IgD-negative memory B cell (primary cell): ENCODE measurements around the gene GALNT10. TPM values are rescaled to one million over a fixed set of nuclear protein-coding genes. Genes with fewer than 3 reads are reported as not detected.
A peak's percentile ranks its signal among the peaks of the same experiment; 100 is the strongest.

Source experiments
- H3K27ac Mint-ChIP-seq, 3 donors: one replicate each; pipeline ENCODE4 v1.8.0; 2020 to 2022; ENCODE audit warnings: mild to moderate bottlenecking in 3 of 3, mixed read lengths in 3 of 3, moderate library complexity in 1 of 3
- H3K27me3 Mint-ChIP-seq: one replicate; pipeline ENCODE4 v1.8.0; 2021; ENCODE audit warnings: mixed read lengths
- H3K36me3 Mint-ChIP-seq: one replicate; pipeline ENCODE4 v1.8.0; 2020; ENCODE audit warnings: mild to moderate bottlenecking, mixed read lengths
- H3K4me1 Mint-ChIP-seq, 3 donors: one replicate each; pipeline ENCODE4 v1.8.0; 2020 to 2022; ENCODE audit warnings: mixed read lengths in 3 of 3, mild to moderate bottlenecking in 1 of 3
- H3K4me3 Mint-ChIP-seq, 4 donors: one replicate each; pipeline ENCODE4 v1.8.0; 2020 to 2022; ENCODE audit warnings: mild to moderate bottlenecking in 4 of 4, mixed read lengths in 4 of 4, moderate library complexity in 3 of 4
- H3K9me3 Mint-ChIP-seq, 3 donors: one replicate each; pipeline ENCODE4 v1.8.0; 2020 to 2021; ENCODE audit warnings: mixed read lengths in 3 of 3, mild to moderate bottlenecking in 1 of 3
- polyA plus RNA-seq: library from polyadenylated mRNA; unstranded; fragments of 300-500 nt; fragmentation: Illumina TruSeq; gene quantifications from one replicate; pipeline ENCODE4 v1.2.3, GENCODE V29; 2021

GALNT10 gene
- polyA plus RNA-seq, 1 donor from 2014 or later: 25.0 TPM

GRCh38 chr5:154286557-154286956 lies 96.0 kb downstream of the GALNT10 start:
- peaks cover 6% of the 10 kb centered on the region for H3K36me3 Mint-ChIP-seq
- H3K27ac Mint-ChIP-seq: no peak overlapping the region
- no peak overlapping the region for H3K4me3 Mint-ChIP-seq
- H3K9me3 Mint-ChIP-seq: no peaks in the 10 kb centered on the region
- no peaks in the 10 kb centered on the region for H3K27me3 Mint-ChIP-seq
- H3K4me1 Mint-ChIP-seq: peaks cover 27 to 31% (median 30%) of the 10 kb centered on the region in 3 donors

GRCh38 chr5:154287136-154287535 lies 96.6 kb downstream of the GALNT10 start:
- Mint-ChIP-seq H3K4me1 (peaks cover 26 to 35% (median 34%) of the 10 kb centered on the region in 3 donors), H3K9me3 (no peaks in the 10 kb centered on the region), H3K27me3 (no peaks in the 10 kb centered on the region), H3K27ac (peak overlapping the region in 1 of 3 donors; percentile 85), H3K4me3 (no peak overlapping the region), H3K36me3 (peaks cover 7% of the 10 kb centered on the region)

- H3K4me3 Mint-ChIP-seq: no peak overlapping the region
- no peaks in the 10 kb centered on the region for H3K27me3 Mint-ChIP-seq
- H3K9me3 Mint-ChIP-seq: no peaks in the 10 kb centered on the region
- peaks cover 7% of the 10 kb centered on the region for H3K36me3 Mint-ChIP-seq
- H3K4me1 Mint-ChIP-seq: peaks cover 24 to 32% (median 31%) of the 10 kb centered on the region in 3 donors
- H3K27ac Mint-ChIP-seq: peak overlapping the region in 1 of 3 donors; percentile 21
These were observed 97.6 kb downstream of the GALNT10 start for GRCh38 chr5:154288145-154288544.

- Mint-ChIP-seq H3K4me1 (peaks cover 2 to 20% (median 6%) of the 10 kb centered on the region in 3 donors), H3K27ac (no peak overlapping the region), H3K4me3 (no peak overlapping the region), H3K9me3 (no peaks in the 10 kb centered on the region), H3K27me3 (no peaks in the 10 kb centered on the region), H3K36me3 (peaks cover 6% of the 10 kb centered on the region)
These were observed 101.4 kb downstream of the GALNT10 start for GRCh38 chr5:154291917-154292316.

- Mint-ChIP-seq H3K9me3 (no peaks in the 10 kb centered on the region), H3K4me3 (no peak overlapping the region), H3K27ac (peak overlapping the region in 1 of 3 donors; percentile 9), H3K27me3 (no peaks in the 10 kb centered on the region), H3K4me1 (peaks cover 4 to 28% (median 10%) of the 10 kb centered on the region in 3 donors), H3K36me3 (peaks cover 6% of the 10 kb centered on the region)
These were observed 102.7 kb downstream of the GALNT10 start for GRCh38 chr5:154293219-154293618.

- H3K27me3 Mint-ChIP-seq: no peaks in the 10 kb centered on the region
- no peaks in the 10 kb centered on the region for H3K9me3 Mint-ChIP-seq
- peaks cover 2 to 26% (median 18%) of the 10 kb centered on the region in 3 donors for H3K4me1 Mint-ChIP-seq
- peaks cover 12% of the 10 kb centered on the region for H3K36me3 Mint-ChIP-seq
- no peak overlapping the region for H3K4me3 Mint-ChIP-seq
- peak overlapping the region in 2 of 3 donors; percentile 73 to 88 for H3K27ac Mint-ChIP-seq
These were observed 105.0 kb downstream of the GALNT10 start for GRCh38 chr5:154295551-154295950.

- Mint-ChIP-seq H3K27me3 (no peaks in the 10 kb centered on the region), H3K36me3 (peaks cover 10% of the 10 kb centered on the region), H3K27ac (no peak overlapping the region), H3K4me1 (peaks cover 2 to 25% (median 18%) of the 10 kb centered on the region in 3 donors), H3K9me3 (no peaks in the 10 kb centered on the region), H3K4me3 (no peak overlapping the region)
These were observed 106.1 kb downstream of the GALNT10 start for GRCh38 chr5:154296525-154297159.

GRCh38 chr5:154298065-154298464 lies 107.5 kb downstream of the GALNT10 start:
- Mint-ChIP-seq H3K27me3 (no peaks in the 10 kb centered on the region), H3K36me3 (peaks cover 12% of the 10 kb centered on the region), H3K9me3 (no peaks in the 10 kb centered on the region), H3K27ac (peak overlapping the region in 1 of 3 donors; percentile 78), H3K4me1 (peaks cover 2 to 20% (median 15%) of the 10 kb centered on the region in 3 donors), H3K4me3 (peak overlapping the region in 1 of 4 donors; percentile 8)

- Mint-ChIP-seq H3K4me1 (peaks cover 2 to 17% (median 15%) of the 10 kb centered on the region in 3 donors), H3K4me3 (no peak overlapping the region), H3K36me3 (peaks cover 26% of the 10 kb centered on the region), H3K9me3 (peaks cover 0 to 2% (median 0%) of the 10 kb centered on the region in 3 donors), H3K27ac (no peak overlapping the region), H3K27me3 (no peaks in the 10 kb centered on the region)
These were observed 109.8 kb downstream of the GALNT10 start for GRCh38 chr5:154300207-154300883.

GRCh38 chr5:154301726-154302125 lies 111.2 kb downstream of the GALNT10 start:
- no peak overlapping the region for H3K27ac Mint-ChIP-seq
- peaks cover 3 to 20% (median 15%) of the 10 kb centered on the region in 3 donors for H3K4me1 Mint-ChIP-seq
- H3K9me3 Mint-ChIP-seq: peaks cover 0 to 2% (median 0%) of the 10 kb centered on the region in 3 donors
- H3K27me3 Mint-ChIP-seq: no peaks in the 10 kb centered on the region
- no peak overlapping the region for H3K4me3 Mint-ChIP-seq
- H3K36me3 Mint-ChIP-seq: peaks cover 28% of the 10 kb centered on the region

- Mint-ChIP-seq H3K4me1 (peaks cover 4 to 23% (median 15%) of the 10 kb centered on the region in 3 donors), H3K27me3 (no peaks in the 10 kb centered on the region), H3K9me3 (peaks cover 0 to 2% (median 0%) of the 10 kb centered on the region in 3 donors), H3K4me3 (no peak overlapping the region), H3K27ac (no peak overlapping the region), H3K36me3 (peaks cover 27% of the 10 kb centered on the region)
These were observed 111.6 kb downstream of the GALNT10 start for GRCh38 chr5:154302161-154302560.

- Mint-ChIP-seq H3K9me3 (peaks cover 0 to 2% (median 0%) of the 10 kb centered on the region in 3 donors), H3K27me3 (no peaks in the 10 kb centered on the region), H3K4me1 (peaks cover 2 to 16% (median 8%) of the 10 kb centered on the region in 3 donors), H3K36me3 (peaks cover 27% of the 10 kb centered on the region), H3K27ac (no peak overlapping the region), H3K4me3 (no peak overlapping the region)
These were observed 112.6 kb downstream of the GALNT10 start for GRCh38 chr5:154303133-154303532.

GRCh38 chr5:154308443-154309370 lies 118.2 kb downstream of the GALNT10 start:
- H3K4me1 Mint-ChIP-seq: peaks cover 5 to 16% (median 6%) of the 10 kb centered on the region in 3 donors
- H3K36me3 Mint-ChIP-seq: peaks cover 27% of the 10 kb centered on the region
- H3K9me3 Mint-ChIP-seq: peaks cover 0 to 2% (median 0%) of the 10 kb centered on the region in 3 donors
- peak overlapping the region in 1 of 3 donors; percentile 25 for H3K27ac Mint-ChIP-seq
- H3K4me3 Mint-ChIP-seq: no peak overlapping the region
- H3K27me3 Mint-ChIP-seq: no peaks in the 10 kb centered on the region

GRCh38 chr5:154309371-154309745 lies 118.8 kb downstream of the GALNT10 start:
- Mint-ChIP-seq H3K36me3 (peaks cover 21% of the 10 kb centered on the region), H3K4me3 (peak overlapping the region in 1 of 4 donors; percentile 4), H3K27me3 (no peaks in the 10 kb centered on the region), H3K9me3 (peaks cover 0 to 2% (median 0%) of the 10 kb centered on the region in 3 donors), H3K27ac (no peak overlapping the region), H3K4me1 (peaks cover 5 to 16% (median 6%) of the 10 kb centered on the region in 3 donors)
